GM23338 (cell line): Measurements from ENCODE around the gene USP16. TPM values are rescaled to one million over a fixed set of nuclear protein-coding genes. Genes with fewer than 3 reads are reported as not detected.

Source experiments
- ATAC-seq: fragments of 200-7000 bp; cut with Tn5 transposase; 3 replicates; pipeline ENCODE4 v1.9.1; 2020
- DNase-seq: peaks from one replicate; pipeline ENCODE4 v3.0.0-alpha.2; 2015; ENCODE audit warnings: low spot score
- H2AFZ ChIP-seq: fragments of 200-600 bp; sonication (generic); 2 replicates; pipeline ENCODE4 v1.8.0; 2016; ENCODE audit warnings: antibody characterized with exemption, mild to moderate bottlenecking, moderate library complexity
- H3F3A ChIP-seq: fragments of 200-600 bp; sonication (generic); replicated peaks from 2 replicates; pipeline ENCODE4 v1.8.0; 2017; ENCODE audit warnings: antibody characterized with exemption, mixed run types, low read depth
- H3K27ac ChIP-seq: fragments of 200-600 bp; sonication (generic); 2 replicates; pipeline ENCODE4 v1.6.1; 2016; ENCODE audit warnings: low read depth
- H3K27me3 ChIP-seq: fragments of 200-600 bp; sonication (generic); 2 replicates; pipeline ENCODE4 v1.8.0; 2016; ENCODE audit warnings: mild to moderate bottlenecking, mixed run types, moderate library complexity; ENCODE audit not compliant: insufficient read depth
- H3K36me3 ChIP-seq: fragments of 200-600 bp; sonication (generic); 2 replicates; pipeline ENCODE4 v1.8.0; 2016; ENCODE audit warnings: mild to moderate bottlenecking; ENCODE audit not compliant: insufficient read depth
- H3K4me1 ChIP-seq: fragments of 200-600 bp; sonication (generic); 2 replicates; pipeline ENCODE4 v1.8.0; 2016; ENCODE audit warnings: mild to moderate bottlenecking, moderate library complexity; ENCODE audit not compliant: insufficient read depth
- H3K4me2 ChIP-seq: fragments of 200-600 bp; sonication (generic); 2 replicates; pipeline ENCODE4 v1.7.1; 2017; ENCODE audit warnings: mixed run types
- H3K4me3 ChIP-seq: fragments of 200-600 bp; sonication (generic); 2 replicates; pipeline ENCODE4 v1.6.1; 2016; ENCODE audit warnings: mixed run types
- H3K79me2 ChIP-seq: fragments of 200-600 bp; sonication (generic); replicated peaks from 2 replicates; pipeline ENCODE4 v1.8.0; 2017; ENCODE audit warnings: mild to moderate bottlenecking; ENCODE audit not compliant: insufficient read depth
- H3K9me2 ChIP-seq: fragments of 200-600 bp; sonication (generic); 2 replicates; pipeline ENCODE4 v1.8.0; 2017; ENCODE audit not compliant: insufficient read depth
- H4K20me1 ChIP-seq: fragments of 200-600 bp; sonication (generic); replicated peaks from 2 replicates; pipeline ENCODE4 v1.8.0; 2017; ENCODE audit warnings: mild to moderate bottlenecking; ENCODE audit not compliant: insufficient read depth
- H3K27ac Mint-ChIP-seq: 2 replicates; pipeline ENCODE4 v1.8.0; 2020; ENCODE audit warnings: inconsistent platforms, mild to moderate bottlenecking, moderate library complexity, mixed read lengths
- H3K27me3 Mint-ChIP-seq: 3 replicates; pipeline ENCODE4 v1.8.0; 2022; ENCODE audit warnings: low read depth, mild to moderate bottlenecking, moderate library complexity, mixed read lengths, inconsistent platforms; ENCODE audit not compliant: insufficient read depth, poor library complexity
- H3K36me3 Mint-ChIP-seq: 3 replicates; pipeline ENCODE4 v1.8.0; 2021; ENCODE audit warnings: low read depth, mild to moderate bottlenecking, inconsistent platforms, moderate library complexity, mixed read lengths
- H3K4me1 Mint-ChIP-seq: 3 replicates; pipeline ENCODE4 v1.8.0; 2020; ENCODE audit warnings: mild to moderate bottlenecking, inconsistent platforms, mixed read lengths
- H3K4me3 Mint-ChIP-seq: 3 replicates; pipeline ENCODE4 v1.8.0; 2021; ENCODE audit warnings: moderate library complexity, mild to moderate bottlenecking, inconsistent platforms, mixed read lengths
- H3K9me3 Mint-ChIP-seq: 3 replicates; pipeline ENCODE4 v1.8.0; 2020; ENCODE audit warnings: moderate library complexity, mild to moderate bottlenecking, inconsistent platforms, mixed read lengths
- CREB1 ChIP-seq: fragments of 250-450 bp; sonication (Bioruptor Pico); IDR thresholded peaks from 2 replicates; pipeline ENCODE4 v1.5.0; 2020; ENCODE audit warnings: low read depth, mild to moderate bottlenecking, moderate library complexity
- CTCF ChIP-seq, 2 experiments: fragments of 200-600 bp in 1 of 2; sonication (generic) in 1 of 2; conservative IDR thresholded peaks; 2 replicates each; pipeline versions ENCODE4 v1.5.1 to v1.6.1; 2016 to 2017; ENCODE audit warnings: antibody characterized with exemption in 2 of 2, low read depth in 2 of 2, mild to moderate bottlenecking in 2 of 2, moderate library complexity in 1 of 2
- EZH2 ChIP-seq: fragments of 200-600 bp; sonication (generic); IDR thresholded peaks from one replicate; pipeline ENCODE4 v1.8.0; 2017; ENCODE audit warnings: antibody characterized with exemption, mild to moderate bottlenecking, low read depth; ENCODE audit not compliant: unreplicated experiment
- JUNB ChIP-seq: IDR thresholded peaks from one replicate; pipeline ENCODE4 v1.6.1; 2016; ENCODE audit warnings: antibody characterized with exemption; ENCODE audit not compliant: unreplicated experiment
- NANOG ChIP-seq: IDR thresholded peaks from 2 replicates; pipeline ENCODE4 v1.6.1; 2016; ENCODE audit warnings: antibody characterized with exemption, borderline replicate concordance
- POLR2AphosphoS5 ChIP-seq: IDR thresholded peaks from 2 replicates; pipeline ENCODE4 v1.6.1; 2016; ENCODE audit warnings: antibody characterized with exemption, low read depth
- ZNF114 ChIP-seq: fragments of 250-450 bp; sonication (Bioruptor Pico); IDR thresholded peaks from 2 replicates; pipeline ENCODE4 v1.5.0; 2020; ENCODE audit warnings: mild to moderate bottlenecking, moderate library complexity
- ZNF462 ChIP-seq: fragments of 250-450 bp; sonication (Bioruptor Pico); IDR thresholded peaks from 2 replicates; pipeline ENCODE4 v1.5.0; 2020; ENCODE audit warnings: mild to moderate bottlenecking, moderate library complexity
- polyA plus RNA-seq: library from polyadenylated mRNA; unstranded; fragments of >200 nt; fragmentation: Nextera tagmentation; extraction: Ambion mirVana; gene quantifications from 2 replicates; pipeline ENCODE4 v1.2.1, GENCODE V29; 2016
- total RNA-seq: library from RNA; depleted of rRNA; stranded (reverse); fragments of >200 nt; shearing (Covaris generic); gene quantifications from 2 replicates; pipeline ENCODE4 v1.2.3, GENCODE V29; 2014

The USP16 gene
- total and polyA plus RNA-seq, 2 experiments from 2014 or later, result 19.7 to 70.4 TPM

DNA sequence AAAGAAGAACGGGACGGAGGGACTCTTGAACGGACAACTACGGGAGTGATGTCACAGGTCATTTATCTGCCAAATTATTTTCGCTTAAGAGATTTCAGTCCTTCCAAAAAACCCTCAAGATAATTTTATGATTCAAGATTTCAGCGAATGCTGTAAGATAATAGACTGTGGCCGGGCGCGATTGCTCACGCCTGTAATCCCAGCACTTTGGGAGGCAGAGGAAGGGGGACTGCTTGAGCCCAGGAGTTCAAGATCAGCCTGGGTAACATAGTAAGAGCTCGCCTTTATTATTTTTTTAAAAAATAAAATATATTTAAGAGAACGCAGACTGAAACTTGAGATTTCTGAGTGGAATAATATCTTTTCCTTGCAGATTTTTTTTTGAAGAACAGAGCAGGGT is 5.9 kb upstream of the USP16 start:
- H3K27ac Mint-ChIP-seq, result peak overlapping the region; percentile 80; the same call in 1 of the 2 replicates

GRCh38 chr21:29022166-29022565 is 2.3 kb upstream of the USP16 start:
- no peak for TF ChIP-seq CREB1 (CRISPR knock-in tag)
- no peak for TF ChIP-seq CTCF (conservative IDR thresholded peaks at IDR 0.05; ENCODE audit: low read depth in 2 of 2)
- no peak for TF ChIP-seq JUNB
- no peak for TF ChIP-seq ZNF462
- TF ChIP-seq ZNF114, result no peak
- Histone ChIP-seq H3F3A (no peaks in the 10 kb centered on the region; the same call in 1 of the 2 replicates), H3K4me1 (peaks cover 12% of the 10 kb centered on the region; the same call in 1 of the 2 replicates), H3K4me3 (no peak overlapping the region), H3K27me3 (no peaks in the 10 kb centered on the region), H4K20me1 (0 out of 2 replicates have a peak, but pooled peaks cover 2% of the 10 kb centered on the region), H3K36me3 (no peaks in the 10 kb centered on the region), H3K27ac (no peak overlapping the region), H3K79me2 (peaks cover 38% of the 10 kb centered on the region), H3K9me2 (no peaks in the 10 kb centered on the region), H2AFZ (no peak overlapping the region), H3K4me2 (no peak overlapping the region)
- no peaks in the 10 kb centered on the region for H3K36me3 Mint-ChIP-seq
- DNase-seq (no peak), ATAC-seq (no peak)
- H3K27me3 Mint-ChIP-seq, result peaks cover 4% of the 10 kb centered on the region
- no peak overlapping the region for H3K27ac Mint-ChIP-seq
- no peak overlapping the region for H3K4me3 Mint-ChIP-seq
- H3K4me1 Mint-ChIP-seq, result peaks cover 11% of the 10 kb centered on the region; the same call in 2 of the 3 replicates
- no peaks in the 10 kb centered on the region for H3K9me3 Mint-ChIP-seq

More for the DNA sequence above, 5.9 kb upstream of the USP16 start:
- Histone ChIP-seq H3K4me3 (peak overlapping the region; percentile 69), H3K4me1 (no peaks in the 10 kb centered on the region), H3K27ac (no peak overlapping the region), H3K9me2 (no peaks in the 10 kb centered on the region; the same call in 1 of the 2 replicates), H2AFZ (peak overlapping the region; percentile 91), H3F3A (no peaks in the 10 kb centered on the region), H3K36me3 (no peaks in the 10 kb centered on the region), H3K27me3 (no peaks in the 10 kb centered on the region), H3K79me2 (peaks cover 14% of the 10 kb centered on the region), H3K4me2 (peak overlapping the region; percentile 74), H4K20me1 (no peaks in the 10 kb centered on the region)
- H3K4me1 Mint-ChIP-seq, result peaks cover 8% of the 10 kb centered on the region; the same call in 2 of the 3 replicates
- H3K27me3 Mint-ChIP-seq, result peaks cover 4% of the 10 kb centered on the region
- TF ChIP-seq POLR2AphosphoS5 (no peak), NANOG (no peak), JUNB (no peak), CREB1 (CRISPR knock-in tag) (no peak), EZH2 (no peak), CTCF (conservative IDR thresholded peaks at IDR 0.05; ENCODE audit: low read depth in 2 of 2) (no peak)
- peaks cover 4% of the 10 kb centered on the region; the same call in 2 of the 3 replicates for H3K36me3 Mint-ChIP-seq
- H3K9me3 Mint-ChIP-seq, result no peaks in the 10 kb centered on the region; the same call in 2 of the 3 replicates
- DNase-seq (no peak), ATAC-seq (peak; percentile 35; the same call in 2 of the 3 replicates)
- H3K4me3 Mint-ChIP-seq, result peak overlapping the region; percentile 84
